Adrenal gland (tissue), 5 donors: Measurements from ENCODE around the gene DST.

Experiments
- POLR2A ChIP-seq, 2 donors: fragments of 450-650 bp; IDR thresholded peaks; one replicate each; pipeline ENCODE4 v1.6.1; 2017; ENCODE audit warnings: antibody characterized with exemption in 2 of 2, mild to moderate bottlenecking in 2 of 2, moderate library complexity in 1 of 2
- TF ChIP-seq, protein P1 (sequence below), 6 experiments: fragments of 450-650 bp in 4 of 6; fragments of 200-600 bp in 2 of 6; sonication (generic) in 1 of 6; IDR thresholded peaks; 1 replicate in 5 of 6; 2 replicates in 1 of 6; pipeline versions ENCODE4 v1.5.1 to v1.8.0; 2016 to 2021; ENCODE audit warnings: antibody characterized with exemption in 6 of 6, mild to moderate bottlenecking in 2 of 6, moderate library complexity in 1 of 6
- donor health status: DM: no; HTN: no; CAD: no.

- TF ChIP-seq POLR2A (IDR thresholded peaks at IDR 0.05): no peak
- TF ChIP-seq, protein P1, sequence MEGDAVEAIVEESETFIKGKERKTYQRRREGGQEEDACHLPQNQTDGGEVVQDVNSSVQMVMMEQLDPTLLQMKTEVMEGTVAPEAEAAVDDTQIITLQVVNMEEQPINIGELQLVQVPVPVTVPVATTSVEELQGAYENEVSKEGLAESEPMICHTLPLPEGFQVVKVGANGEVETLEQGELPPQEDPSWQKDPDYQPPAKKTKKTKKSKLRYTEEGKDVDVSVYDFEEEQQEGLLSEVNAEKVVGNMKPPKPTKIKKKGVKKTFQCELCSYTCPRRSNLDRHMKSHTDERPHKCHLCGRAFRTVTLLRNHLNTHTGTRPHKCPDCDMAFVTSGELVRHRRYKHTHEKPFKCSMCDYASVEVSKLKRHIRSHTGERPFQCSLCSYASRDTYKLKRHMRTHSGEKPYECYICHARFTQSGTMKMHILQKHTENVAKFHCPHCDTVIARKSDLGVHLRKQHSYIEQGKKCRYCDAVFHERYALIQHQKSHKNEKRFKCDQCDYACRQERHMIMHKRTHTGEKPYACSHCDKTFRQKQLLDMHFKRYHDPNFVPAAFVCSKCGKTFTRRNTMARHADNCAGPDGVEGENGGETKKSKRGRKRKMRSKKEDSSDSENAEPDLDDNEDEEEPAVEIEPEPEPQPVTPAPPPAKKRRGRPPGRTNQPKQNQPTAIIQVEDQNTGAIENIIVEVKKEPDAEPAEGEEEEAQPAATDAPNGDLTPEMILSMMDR (IDR thresholded peaks at IDR 0.05): no peak
Observed at GRCh38 chr6:56657354-56657753, 14.7 kb upstream of the DST start.
